ENCODE results near the gene FPR3. TPM values are rescaled to one million over a fixed set of nuclear protein-coding genes. Genes with fewer than 3 reads are reported as not detected.

FPR3 gene
- total and polyA plus RNA-seq, 9 of the 15 experiments (the other 6 are each of a cell fraction or from before 2014, with no cell fraction given), result 0.08 to 0.51 (median 0.22) TPM; not detected in 1

DNA sequence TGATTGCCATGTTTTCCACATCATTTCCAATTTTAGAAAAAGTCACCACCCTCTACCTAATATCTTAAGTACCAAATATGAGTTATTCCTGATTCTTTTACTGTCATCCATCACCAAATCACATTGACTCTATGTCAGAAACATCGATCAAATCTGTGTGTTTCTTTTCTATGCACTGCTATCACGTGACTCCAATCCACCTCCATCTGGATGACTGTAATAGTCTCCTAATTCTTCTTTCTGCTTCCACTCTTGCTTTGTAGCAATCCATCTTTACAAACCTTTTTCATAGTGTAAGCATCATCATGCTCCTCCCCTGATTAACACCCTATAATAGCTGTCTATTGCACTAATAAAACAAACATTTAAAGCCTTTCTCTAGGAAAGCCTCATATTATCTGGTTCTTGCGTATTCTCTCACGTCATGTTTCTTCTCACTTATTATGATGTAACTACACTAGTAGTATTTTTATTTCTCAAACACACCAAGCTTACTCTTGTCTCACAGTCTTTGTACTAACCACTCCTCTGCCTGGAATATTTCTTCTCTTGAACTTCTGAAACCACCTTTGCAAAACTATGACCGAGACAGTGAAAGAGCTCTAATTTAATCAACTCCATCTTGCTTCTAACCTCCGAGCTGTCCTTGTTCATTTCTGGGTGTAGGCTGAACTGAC, 10.7 kb upstream of the FPR3 start:
- ChIA-PET CTCF (ENCODE audit: low intra/inter-chr PET ratio) (interaction anchor here (0.6 to 1.1 kb wide), 2 partner anchors 444 to 446 kb away, joined by 3 read pairs; no protein-coding TSS in a partner anchor), POLR2A (interaction anchor here (0.6 to 1.3 kb wide), 3 partner anchors 15 to 740 kb away, joined by 3 to 4 read pairs (median 3); no protein-coding TSS in a partner anchor)
- 36% methylated on average over 6 of the region's 6 CpGs for WGBS (ENCODE audit: insufficient coverage, low coverage, missing lambda C conversion rate)
- H3K79me2 ChIP-seq (ENCODE audit: control insufficient read depth, insufficient read depth, low read length), result no peaks in the 10 kb centered on the region
- peaks cover 12 to 49% of the 10 kb centered on the region in 2 experiments for H3K4me1 ChIP-seq (replicated peaks in 1 of 2; ENCODE audit: control insufficient read depth in 2 of 2, insufficient read depth in 2 of 2, low read length in 2 of 2)
- H3K27ac ChIP-seq (ENCODE audit: extremely low read depth, low read depth, low read length), result peak overlapping the region; percentile 48; the same call in 1 of the 3 replicates
- intact Hi-C loops (cut with micrococcal nuclease) (loop anchor here (2.0 to 10.0 kb wide), 2 partner anchors 17 to 359 kb away; no protein-coding TSS in a partner anchor), in situ Hi-C loops (cut with MboI) (loop anchor here (10.0 kb wide), 1 partner anchor 359 kb away; no protein-coding TSS in a partner anchor)
- H3K9me1 ChIP-seq (ENCODE audit: control insufficient read depth, insufficient read depth, low read length), result no peaks in the 10 kb centered on the region
- no peaks in the 10 kb centered on the region for H3K36me3 ChIP-seq (ENCODE audit: control insufficient read depth, insufficient read depth, low read length)
- no peak overlapping the region for H3K4me2 ChIP-seq (ENCODE audit: insufficient read depth, low read length)
- FAIRE-seq (no peak), DNase-seq (ENCODE audit: extremely low read depth in 1 of 4, low spot score in 3 of 4) (no peak), ATAC-seq (no peak)
- H3K9ac ChIP-seq (ENCODE audit: insufficient read depth in 1 of 2, low read depth in 2 of 2, low read length in 2 of 2), result 0 out of 4 replicates have a peak overlapping the region, but pooled peaks of 1 of the 2 experiments have one; percentile 1
- no TSS peak for BruUV-seq (replicated peaks)
- H3K9me3 ChIP-seq (replicated peaks; ENCODE audit: control insufficient read depth, insufficient read depth, low read depth, low read length), result no peaks in the 10 kb centered on the region
- H2AFZ ChIP-seq (ENCODE audit: low read depth, low read length), result peak overlapping the region; percentile 17; the same call in 1 of the 2 replicates
- no peak overlapping the region for H3K4me3 ChIP-seq
- no peaks in the 10 kb centered on the region for H3K27me3 ChIP-seq (ENCODE audit: control insufficient read depth in 2 of 2, insufficient read depth in 2 of 2, low read length in 2 of 2)
- H4K20me1 ChIP-seq (replicated peaks; ENCODE audit: control insufficient read depth, insufficient read depth, low read length), result no peaks in the 10 kb centered on the region
- TF ChIP-seq, protein P1, sequence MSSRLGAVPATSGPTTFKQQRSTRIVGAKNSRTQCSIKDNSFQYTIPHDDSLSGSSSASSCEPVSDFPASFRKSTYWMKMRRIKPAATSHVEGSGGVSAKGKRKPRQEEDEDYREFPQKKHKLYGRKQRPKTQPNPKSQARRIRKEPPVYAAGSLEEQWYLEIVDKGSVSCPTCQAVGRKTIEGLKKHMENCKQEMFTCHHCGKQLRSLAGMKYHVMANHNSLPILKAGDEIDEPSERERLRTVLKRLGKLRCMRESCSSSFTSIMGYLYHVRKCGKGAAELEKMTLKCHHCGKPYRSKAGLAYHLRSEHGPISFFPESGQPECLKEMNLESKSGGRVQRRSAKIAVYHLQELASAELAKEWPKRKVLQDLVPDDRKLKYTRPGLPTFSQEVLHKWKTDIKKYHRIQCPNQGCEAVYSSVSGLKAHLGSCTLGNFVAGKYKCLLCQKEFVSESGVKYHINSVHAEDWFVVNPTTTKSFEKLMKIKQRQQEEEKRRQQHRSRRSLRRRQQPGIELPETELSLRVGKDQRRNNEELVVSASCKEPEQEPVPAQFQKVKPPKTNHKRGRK (tag; IDR thresholded peaks at IDR 0.05), result 0 out of 2 replicates have a peak, but pooled peaks have one; percentile 40
- TF ChIP-seq, protein P2, sequence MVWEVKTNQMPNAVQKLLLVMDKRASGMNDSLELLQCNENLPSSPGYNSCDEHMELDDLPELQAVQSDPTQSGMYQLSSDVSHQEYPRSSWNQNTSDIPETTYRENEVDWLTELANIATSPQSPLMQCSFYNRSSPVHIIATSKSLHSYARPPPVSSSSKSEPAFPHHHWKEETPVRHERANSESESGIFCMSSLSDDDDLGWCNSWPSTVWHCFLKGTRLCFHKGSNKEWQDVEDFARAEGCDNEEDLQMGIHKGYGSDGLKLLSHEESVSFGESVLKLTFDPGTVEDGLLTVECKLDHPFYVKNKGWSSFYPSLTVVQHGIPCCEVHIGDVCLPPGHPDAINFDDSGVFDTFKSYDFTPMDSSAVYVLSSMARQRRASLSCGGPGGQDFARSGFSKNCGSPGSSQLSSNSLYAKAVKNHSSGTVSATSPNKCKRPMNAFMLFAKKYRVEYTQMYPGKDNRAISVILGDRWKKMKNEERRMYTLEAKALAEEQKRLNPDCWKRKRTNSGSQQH (CRISPR knock-in tag; IDR thresholded peaks at IDR 0.05), result no peak
- TF ChIP-seq TOE1 (IDR thresholded peaks at IDR 0.05; ENCODE audit: borderline replicate concordance) (peak; percentile 36; the same call in 1 of the 2 replicates), TOE1 (CRISPR knock-in tag; IDR thresholded peaks at IDR 0.05; ENCODE audit: borderline replicate concordance, low read depth) (no peak), RAD51 (IDR thresholded peaks at IDR 0.05; ENCODE audit: borderline replicate concordance, low read depth) (peak; percentile 64; the same call in 1 of the 2 replicates), DDX20 (tag; IDR thresholded peaks at IDR 0.05; ENCODE audit: low read depth) (0 out of 2 replicates have a peak, but pooled peaks have one; percentile 38), EP400 (IDR thresholded peaks at IDR 0.05) (peak; percentile 9; the same call in 1 of the 2 replicates), RNF2 (IDR thresholded peaks at IDR 0.05) (0 out of 2 replicates have a peak, but pooled peaks have one; percentile 10), ZNF324 (CRISPR knock-in tag; IDR thresholded peaks at IDR 0.05) (no peak), TEAD4 (IDR thresholded peaks at IDR 0.05; ENCODE audit: low read length) (no peak), TEAD4 (CRISPR knock-in tag; IDR thresholded peaks at IDR 0.05; ENCODE audit: borderline replicate concordance) (no peak), ZNF695 (CRISPR knock-in tag; IDR thresholded peaks at IDR 0.05) (no peak), ZNF551 (CRISPR knock-in tag; IDR thresholded peaks at IDR 0.05) (no peak)
- TF ChIP-seq, protein P3, sequence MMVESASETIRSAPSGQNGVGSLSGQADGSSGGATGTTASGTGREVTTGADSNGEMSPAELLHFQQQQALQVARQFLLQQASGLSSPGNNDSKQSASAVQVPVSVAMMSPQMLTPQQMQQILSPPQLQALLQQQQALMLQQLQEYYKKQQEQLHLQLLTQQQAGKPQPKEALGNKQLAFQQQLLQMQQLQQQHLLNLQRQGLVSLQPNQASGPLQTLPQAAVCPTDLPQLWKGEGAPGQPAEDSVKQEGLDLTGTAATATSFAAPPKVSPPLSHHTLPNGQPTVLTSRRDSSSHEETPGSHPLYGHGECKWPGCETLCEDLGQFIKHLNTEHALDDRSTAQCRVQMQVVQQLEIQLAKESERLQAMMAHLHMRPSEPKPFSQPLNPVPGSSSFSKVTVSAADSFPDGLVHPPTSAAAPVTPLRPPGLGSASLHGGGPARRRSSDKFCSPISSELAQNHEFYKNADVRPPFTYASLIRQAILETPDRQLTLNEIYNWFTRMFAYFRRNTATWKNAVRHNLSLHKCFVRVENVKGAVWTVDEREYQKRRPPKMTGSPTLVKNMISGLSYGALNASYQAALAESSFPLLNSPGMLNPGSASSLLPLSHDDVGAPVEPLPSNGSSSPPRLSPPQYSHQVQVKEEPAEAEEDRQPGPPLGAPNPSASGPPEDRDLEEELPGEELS (CRISPR knock-in tag; IDR thresholded peaks at IDR 0.05; ENCODE audit: borderline replicate concordance), result no peak
- TF ChIP-seq, protein P4, sequence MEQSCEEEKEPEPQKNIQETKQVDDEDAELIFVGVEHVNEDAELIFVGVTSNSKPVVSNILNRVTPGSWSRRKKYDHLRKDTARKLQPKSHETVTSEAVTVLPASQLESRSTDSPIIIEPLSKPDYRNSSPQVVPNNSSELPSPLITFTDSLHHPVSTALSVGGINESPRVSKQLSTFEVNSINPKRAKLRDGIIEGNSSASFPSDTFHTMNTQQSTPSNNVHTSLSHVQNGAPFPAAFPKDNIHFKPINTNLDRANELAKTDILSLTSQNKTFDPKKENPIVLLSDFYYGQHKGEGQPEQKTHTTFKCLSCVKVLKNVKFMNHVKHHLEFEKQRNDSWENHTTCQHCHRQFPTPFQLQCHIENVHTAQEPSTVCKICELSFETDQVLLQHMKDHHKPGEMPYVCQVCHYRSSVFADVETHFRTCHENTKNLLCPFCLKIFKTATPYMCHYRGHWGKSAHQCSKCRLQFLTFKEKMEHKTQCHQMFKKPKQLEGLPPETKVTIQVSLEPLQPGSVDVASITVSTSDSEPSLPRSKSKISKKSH (CRISPR knock-in tag; IDR thresholded peaks at IDR 0.05), result no peak
